NCI-H1092 (cell line): ENCODE results near the gene FTO.

Experiments
- DNase-seq: peaks from one replicate; lab custom pipeline; 2025; lab: John Stamatoyannopoulos, UW

FTO gene

GRCh38 chr16:54009464-54010176 lies 305.7 kb downstream of the FTO start:
- no peak for DNase-seq

- no peak for DNase-seq
These were observed 311.2 kb downstream of the FTO start for GRCh38 chr16:54015147-54015546.

GRCh38 chr16:54022362-54022761 lies 318.4 kb downstream of the FTO start:
- no peak for DNase-seq

GRCh38 chr16:54026456-54026855 lies 322.5 kb downstream of the FTO start:
- no peak for DNase-seq

- no peak for DNase-seq
These were observed 323.1 kb downstream of the FTO start for GRCh38 chr16:54027062-54027461.

GRCh38 chr16:54027558-54027957 lies 323.6 kb downstream of the FTO start:
- DNase-seq = no peak

GRCh38 chr16:54027995-54028394 lies 324.0 kb downstream of the FTO start:
- DNase-seq = no peak

GRCh38 chr16:54030451-54030850 lies 326.5 kb downstream of the FTO start:
- no peak for DNase-seq

GRCh38 chr16:54031107-54031760 lies 327.3 kb downstream of the FTO start:
- no peak for DNase-seq

GRCh38 chr16:54033747-54034146 lies 329.8 kb downstream of the FTO start:
- no peak for DNase-seq

GRCh38 chr16:54034684-54035083 lies 330.7 kb downstream of the FTO start:
- no peak for DNase-seq

GRCh38 chr16:54040480-54040879 lies 336.5 kb downstream of the FTO start:
- no peak for DNase-seq

- no peak for DNase-seq
These were observed 337.0 kb downstream of the FTO start for GRCh38 chr16:54040975-54041374.

GRCh38 chr16:54048586-54049495 lies 344.9 kb downstream of the FTO start:
- DNase-seq = no peak

- peak; percentile 33 for DNase-seq
These were observed 345.9 kb downstream of the FTO start for GRCh38 chr16:54049591-54050458.

- no peak for DNase-seq
These were observed 346.7 kb downstream of the FTO start for GRCh38 chr16:54050459-54051210.

GRCh38 chr16:54051821-54052220 lies 347.9 kb downstream of the FTO start:
- no peak for DNase-seq

- no peak for DNase-seq
These were observed 348.3 kb downstream of the FTO start for GRCh38 chr16:54052271-54052670.

GRCh38 chr16:54053891-54054820 lies 350.2 kb downstream of the FTO start:
- peak; percentile 34 for DNase-seq

GRCh38 chr16:54055191-54055590 lies 351.2 kb downstream of the FTO start:
- no peak for DNase-seq
